UCSD-AML1 (cell line): ENCODE results near the gene MEPE.
A peak's percentile ranks its signal among the peaks of the same experiment; 100 is the strongest.
"Not testable (repeated sequence)": the region's sequence is repeated elsewhere in the genome, so short reads cannot be mapped to it uniquely, and the experiment has no call there.

Source experiments
- DNase-seq: peaks from one replicate; lab custom pipeline; 2025; ENCODE audit not compliant: unreplicated experiment; lab: John Stamatoyannopoulos, UW

MEPE gene

DNA sequence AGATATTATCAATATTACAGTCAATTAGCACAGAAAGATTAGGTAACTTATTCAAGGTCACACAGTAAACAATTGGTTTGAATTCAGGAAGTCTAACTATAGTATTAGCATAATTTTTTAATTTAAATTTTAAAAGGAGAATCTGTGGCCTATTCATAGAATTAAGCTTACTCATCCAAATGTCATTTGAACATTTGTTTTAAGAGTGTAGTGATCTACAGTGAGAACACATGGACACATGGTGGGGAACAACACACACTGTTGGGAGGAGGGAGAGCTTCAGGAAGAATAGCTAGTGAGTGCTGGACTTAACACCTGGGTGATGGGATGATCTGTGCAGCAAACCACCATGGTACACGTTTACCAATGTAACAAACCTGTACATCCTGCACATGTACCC lies 48.3 kb downstream of the MEPE start:
- DNase-seq = no peak

GRCh38 chr4:87882321-87882720 lies 49.6 kb downstream of the MEPE start:
- no peak for DNase-seq

GRCh38 chr4:87882861-87883260 lies 50.1 kb downstream of the MEPE start:
- DNase-seq = no peak

- no peak for DNase-seq
Measured at GRCh38 chr4:87884976-87885549, 52.3 kb downstream of the MEPE start.

GRCh38 chr4:87886083-87886482 lies 53.3 kb downstream of the MEPE start:
- DNase-seq = no peak

DNA sequence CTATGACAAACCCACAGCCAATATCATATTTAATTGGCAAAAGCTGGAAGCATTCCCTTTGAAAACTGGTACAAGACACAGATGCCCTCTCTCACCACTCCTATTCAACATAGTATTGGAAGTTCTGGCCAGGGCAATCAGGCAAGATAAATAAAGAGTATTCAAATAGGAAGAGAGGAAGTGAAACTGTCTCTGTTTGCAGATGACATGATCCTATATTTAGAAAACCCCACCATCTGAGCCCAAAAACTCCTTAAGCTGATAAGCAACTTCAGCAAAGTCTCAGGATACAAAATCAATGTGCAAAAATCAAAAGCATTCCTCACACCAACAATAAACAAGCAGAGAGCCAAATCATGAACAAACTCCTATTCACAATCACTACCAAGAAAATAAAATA lies 58.0 kb downstream of the MEPE start:
- DNase-seq = not testable (repeated sequence)

- peak; percentile 23 for DNase-seq
Measured at GRCh38 chr4:87895964-87896621, 63.3 kb downstream of the MEPE start.
